LNCAP (cell line): ENCODE results near the gene KCNC4.

ENCODE experiments used
- CTCF ChIP-seq: fragments of 450-650 bp; IDR thresholded peaks from 2 replicates; pipeline ENCODE4 v1.5.1; 2017; ENCODE audit warnings: mild to moderate bottlenecking

KCNC4 gene

GRCh38 chr1:110243574-110243973, 33.5 kb downstream of the KCNC4 start:
- TF ChIP-seq CTCF, result no peak

DNA sequence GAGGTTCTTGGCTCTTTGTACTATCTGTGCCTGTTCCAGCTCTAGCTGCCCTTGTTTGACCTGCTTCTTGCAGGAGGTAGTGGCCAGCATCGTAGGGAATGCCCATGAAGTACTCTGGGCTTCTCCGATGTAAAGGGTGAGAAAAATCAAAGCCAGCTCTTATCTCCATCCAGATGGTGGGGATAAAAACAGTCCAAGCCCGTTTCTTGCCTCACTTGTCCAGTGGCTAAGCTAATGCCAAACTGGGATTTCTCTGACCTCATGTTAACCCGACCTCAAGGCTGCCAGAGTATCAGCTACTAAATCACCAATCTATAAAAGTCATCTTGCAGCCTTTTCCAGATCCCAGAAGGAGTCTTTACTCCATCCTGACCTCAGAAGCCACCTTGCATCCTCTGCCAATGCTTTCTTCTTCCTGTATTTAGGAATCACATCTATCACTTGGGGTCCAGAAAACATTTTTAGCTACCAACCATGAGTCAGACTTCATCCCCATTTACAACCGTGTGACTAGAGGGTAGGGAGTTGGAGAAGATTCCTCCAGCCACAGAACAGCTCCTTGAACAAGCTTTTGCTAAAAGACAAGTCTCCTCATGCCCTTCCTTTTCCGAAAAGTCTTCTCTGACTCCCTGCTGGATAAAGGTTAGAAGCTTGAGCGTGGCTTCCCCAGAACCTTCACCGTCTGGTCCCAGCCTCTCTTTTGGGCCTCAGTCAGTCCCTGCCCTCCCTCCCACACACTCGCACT, 35.9 kb downstream of the KCNC4 start:
- no peak for TF ChIP-seq CTCF

DNA sequence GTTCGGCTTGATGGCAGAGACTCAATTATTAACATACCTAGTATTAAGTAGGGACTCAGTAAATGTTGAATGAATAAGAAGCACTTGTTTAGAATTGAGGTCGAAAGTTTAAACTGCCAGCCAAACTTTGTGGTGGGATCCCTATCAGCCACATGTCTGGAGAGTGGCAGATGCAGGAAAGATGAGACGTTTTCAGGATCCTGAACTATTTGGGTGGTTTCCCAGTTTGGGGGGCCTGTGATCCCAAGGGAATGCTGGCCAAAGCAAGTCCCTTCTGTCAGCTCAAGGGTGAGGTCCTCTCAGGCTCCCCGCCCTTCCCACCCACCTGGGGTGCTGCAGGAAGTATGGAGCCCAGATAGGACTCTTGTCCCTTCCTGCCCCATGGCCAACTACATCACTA, 38.6 kb downstream of the KCNC4 start:
- TF ChIP-seq CTCF, result no peak

DNA sequence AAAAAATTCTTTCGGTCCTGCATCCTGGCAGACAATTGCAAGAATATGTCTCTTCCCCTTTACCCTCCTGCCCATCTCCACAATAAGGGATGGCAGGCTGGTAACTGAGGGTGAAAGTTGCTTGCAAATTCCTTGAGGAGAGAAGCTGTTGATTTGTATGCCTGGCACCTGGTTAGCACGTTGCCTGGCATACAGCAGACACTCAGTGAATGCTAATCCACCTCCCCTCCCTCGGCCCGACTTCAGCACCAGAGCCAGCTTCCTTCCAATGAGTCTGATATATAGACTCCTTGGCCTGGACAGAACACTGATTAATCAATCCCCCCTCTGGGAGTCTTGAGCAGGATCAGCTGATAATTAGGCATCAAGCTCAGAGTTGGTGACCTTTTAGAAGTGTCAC, 39.1 kb downstream of the KCNC4 start:
- no peak for TF ChIP-seq CTCF

DNA sequence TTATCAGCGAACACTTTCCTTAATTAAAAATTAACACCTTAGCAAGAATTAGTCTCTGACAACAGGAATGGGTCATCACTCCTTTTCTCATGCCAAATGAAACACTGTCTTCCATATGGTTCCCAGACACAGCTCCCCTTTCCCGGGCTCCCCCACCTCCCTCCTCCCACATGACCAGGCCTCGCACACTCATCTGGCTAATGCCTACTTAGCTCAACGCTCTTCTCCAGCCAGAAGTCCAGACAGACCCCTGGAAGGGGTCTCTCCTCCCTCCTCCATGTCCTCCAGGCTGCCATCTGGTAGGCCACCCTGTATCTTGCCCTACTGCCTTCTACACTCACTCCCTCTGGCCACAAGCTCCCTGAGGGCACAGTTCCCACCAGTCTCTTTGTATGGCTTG, 39.9 kb downstream of the KCNC4 start:
- TF ChIP-seq CTCF, result no peak

DNA sequence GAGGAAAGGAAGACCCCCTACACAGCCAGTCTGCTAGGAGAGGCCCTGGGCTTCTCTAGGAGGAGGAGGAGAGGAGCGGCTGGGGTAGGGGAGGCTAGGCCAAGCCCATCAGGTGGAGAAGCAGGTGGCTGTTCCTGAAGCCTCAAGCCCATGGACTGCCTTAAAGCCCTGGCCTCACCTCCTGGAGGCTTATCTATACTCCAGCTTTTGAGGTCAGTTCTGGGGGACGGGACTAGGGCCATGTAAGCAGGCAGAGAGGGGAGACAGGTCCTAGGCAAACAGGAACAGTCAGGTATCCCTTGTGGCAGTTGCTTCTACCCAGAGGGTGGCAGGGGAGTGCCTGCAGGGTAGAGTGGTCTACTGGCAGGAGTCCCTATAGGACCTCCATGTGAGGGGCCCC, 40.6 kb downstream of the KCNC4 start:
- no peak for TF ChIP-seq CTCF

- TF ChIP-seq CTCF, result no peak
These were observed 43.1 kb downstream of the KCNC4 start for GRCh38 chr1:110253213-110253612.
